SK-N-SH (cell line): ENCODE data around the gene CTBP1. TPM values are rescaled to one million over a fixed set of nuclear protein-coding genes. Genes with fewer than 3 reads are reported as not detected.

Experiments used
- CTCF ChIA-PET: fragments of 300-600, 350-600 bp; formaldehyde crosslinking; extraction: SDS; loops from one replicate; lab custom pipeline; 2021; lab: Yijun Ruan, JAX
- POLR2A ChIA-PET: fragments of 350-600 bp; sonication (Branson Sonifier 250); formaldehyde crosslinking; extraction: SDS; loops from one replicate; lab custom pipeline; 2020; ENCODE audit warnings: antibody characterized with exemption, inconsistent platforms; lab: Yijun Ruan, JAX
- DNase-seq: peaks from one replicate; pipeline ENCODE4 v3.0.0; 2012
- H2AFZ ChIP-seq: fragments of 200-600 bp; sonication (generic); 2 replicates; pipeline ENCODE4 v1.8.1; 2016; ENCODE audit warnings: antibody characterized with exemption, mild to moderate bottlenecking, low read depth
- H3F3A ChIP-seq: fragments of 200-600 bp; sonication (generic); replicated peaks from 2 replicates; pipeline ENCODE3; 2016; ENCODE audit warnings: antibody characterized with exemption, mild to moderate bottlenecking; ENCODE audit not compliant: insufficient read depth
- H3K27ac ChIP-seq, 2 experiments: fragments of 200-500 bp in 1 of 2; fragments of 200-600 bp in 1 of 2; sonication (Bioruptor generic) in 1 of 2; sonication (generic), shearing (Covaris generic) in 1 of 2; 2 replicates each; pipeline versions ENCODE4 v1.5.1 to v1.6.1; 2014 to 2016; ENCODE audit warnings: low read depth in 2 of 2, inconsistent platforms in 1 of 2, low read length in 1 of 2, mild to moderate bottlenecking in 1 of 2, mixed read lengths in 1 of 2
- H3K27me3 ChIP-seq: fragments of 200-600 bp; sonication (generic), shearing (Covaris generic); 2 replicates; pipeline ENCODE4 v1.6.1; 2016; ENCODE audit warnings: mixed run types; ENCODE audit not compliant: insufficient read depth
- H3K36me3 ChIP-seq, 2 experiments: fragments of 200-500 bp in 1 of 2; fragments of 200-600 bp in 1 of 2; sonication (Bioruptor generic) in 1 of 2; sonication (generic) in 1 of 2; replicated peaks in 1 of 2; 2 replicates each; pipeline versions ENCODE3 to v1.5.1; 2014 to 2016; ENCODE audit warnings: low read length in 1 of 2, mild to moderate bottlenecking in 1 of 2; ENCODE audit not compliant: insufficient read depth in 2 of 2, control insufficient read depth in 1 of 2
- H3K4me1 ChIP-seq, 2 experiments: fragments of 200-500 bp in 1 of 2; fragments of 200-600 bp in 1 of 2; sonication (Bioruptor generic) in 1 of 2; sonication (generic), shearing (Covaris generic) in 1 of 2; 2 replicates each; pipeline versions ENCODE4 v1.5.1 to v1.6.1; 2014 to 2016; ENCODE audit warnings: low read depth in 1 of 2, low read length in 1 of 2, mixed run types in 1 of 2; ENCODE audit not compliant: insufficient read depth in 2 of 2, control insufficient read depth in 1 of 2
- H3K4me2 ChIP-seq: fragments of 200-600 bp; sonication (generic), shearing (Covaris generic); 2 replicates; pipeline ENCODE4 v1.6.1; 2017; ENCODE audit warnings: mixed run types
- H3K4me3 ChIP-seq, 2 experiments: fragments of 200-500 bp in 1 of 2; fragments of 200-600 bp in 1 of 2; sonication (Bioruptor generic) in 1 of 2; sonication (generic), shearing (Covaris generic) in 1 of 2; 2 replicates each; pipeline versions ENCODE4 v1.5.1 to v1.8.1; 2014 to 2016; ENCODE audit warnings: low read depth in 2 of 2, inconsistent platforms in 1 of 2, low read length in 1 of 2, mild to moderate bottlenecking in 1 of 2, mixed read lengths in 1 of 2, moderate library complexity in 1 of 2
- H3K79me2 ChIP-seq: fragments of 200-600 bp; sonication (generic); 2 replicates; pipeline ENCODE4 v1.8.1; 2017; ENCODE audit warnings: mild to moderate bottlenecking; ENCODE audit not compliant: insufficient read depth
- H3K9ac ChIP-seq: fragments of 200-600 bp; sonication (generic); 2 replicates; pipeline ENCODE4 v1.6.1; 2017; ENCODE audit warnings: mixed run types
- H3K9me2 ChIP-seq: fragments of 200-600 bp; sonication (generic); 2 replicates; pipeline ENCODE4 v1.6.1; 2017; ENCODE audit warnings: mixed run types
- H3K9me3 ChIP-seq: fragments of 200-600 bp; sonication (generic); 2 replicates; pipeline ENCODE4 v1.6.1; 2017; ENCODE audit warnings: mixed run types, mild to moderate bottlenecking, moderate library complexity
- H4K20me1 ChIP-seq: fragments of 200-600 bp; sonication (generic); 2 replicates; pipeline ENCODE4 v1.6.1; 2017; ENCODE audit warnings: mild to moderate bottlenecking, mixed run types; ENCODE audit not compliant: insufficient read depth
- CHD2 ChIP-seq: fragments of 150-350 bp; IDR thresholded peaks from 2 replicates; pipeline ENCODE4 v1.6.1; 2018; ENCODE audit warnings: low read length; ENCODE audit not compliant: partially characterized antibody
- EP300 ChIP-seq, 2 experiments: IDR thresholded peaks; 2 replicates each; pipeline versions ENCODE4 v1.4.0 to v1.6.1; 2012; ENCODE audit warnings: borderline replicate concordance in 1 of 2, low read depth in 1 of 2, low read length in 1 of 2
- EZH2phosphoT487 ChIP-seq: fragments of 200-600 bp; sonication (generic); IDR thresholded peaks from 2 replicates; pipeline ENCODE4 v1.6.1; 2017; ENCODE audit warnings: low read depth, mixed run types, mild to moderate bottlenecking, antibody characterized with exemption, moderate library complexity, borderline replicate concordance
- FOSL2 ChIP-seq: IDR thresholded peaks from 2 replicates; pipeline ENCODE4 v1.4.0; 2012; ENCODE audit warnings: low read depth, mild to moderate bottlenecking, moderate library complexity, borderline replicate concordance
- FOXM1 ChIP-seq: IDR thresholded peaks from 2 replicates; pipeline ENCODE4 v1.4.0; 2012; ENCODE audit warnings: low read depth, mild to moderate bottlenecking
- GATA2 ChIP-seq: sonication (generic); formaldehyde crosslinking; IDR thresholded peaks from 2 replicates; pipeline ENCODE4 v1.5.0; 2020; ENCODE audit warnings: mild to moderate bottlenecking, missing genetic modification reagents
- JUND ChIP-seq: IDR thresholded peaks from 2 replicates; pipeline ENCODE4 v1.4.0; 2012
- NFIC ChIP-seq: IDR thresholded peaks from 2 replicates; pipeline ENCODE4 v1.4.0; 2012; ENCODE audit warnings: borderline replicate concordance
- NRF1 ChIP-seq: IDR thresholded peaks from 2 replicates; pipeline ENCODE4 v1.6.1; 2012; ENCODE audit warnings: low read depth, mild to moderate bottlenecking, low read length
- POLR2AphosphoS5 ChIP-seq: IDR thresholded peaks from 2 replicates; pipeline ENCODE4 v1.6.1; 2012; ENCODE audit warnings: low read depth, low read length
- RCOR1 ChIP-seq: fragments of 150-350 bp; IDR thresholded peaks from 2 replicates; pipeline ENCODE4 v1.6.1; 2017; ENCODE audit warnings: antibody characterized with exemption, low read length
- RFX5 ChIP-seq: IDR thresholded peaks from 2 replicates; pipeline ENCODE4 v1.6.1; 2012; ENCODE audit warnings: mild to moderate bottlenecking, improper control_type of control experiment, low read length
- SMC3 ChIP-seq: IDR thresholded peaks from 2 replicates; pipeline ENCODE4 v1.6.1; 2012; ENCODE audit warnings: low read depth, low read length, improper control_type of control experiment
- TCF12 ChIP-seq: IDR thresholded peaks from 2 replicates; pipeline ENCODE4 v1.4.0; 2012
- YY1 ChIP-seq: IDR thresholded peaks from 2 replicates; pipeline ENCODE4 v1.4.0; 2012; ENCODE audit warnings: low read depth, mild to moderate bottlenecking
- WGBS: methylation state at CpG from one replicate; pipeline ENCODE4 v1.1.6; 2017; ENCODE audit warnings: low lambda C conversion rate; 5-methylcytosine and 5-hydroxymethylcytosine counted together
- polyA plus RNA-seq, 3 experiments: library from polyadenylated mRNA; depleted of rRNA; stranded (reverse); fragments of >200 nt; gene quantifications; 2 replicates each; pipeline ENCODE4 v1.2.3, GENCODE V29; 2012
- TF ChIP-seq, protein P1 (sequence below): fragments of 200-600 bp; sonication (generic); IDR thresholded peaks from 2 replicates; pipeline ENCODE4 v1.6.1; 2017; ENCODE audit warnings: antibody characterized with exemption, mild to moderate bottlenecking, moderate library complexity
- TF ChIP-seq, protein P2 (sequence below): IDR thresholded peaks from 2 replicates; pipeline ENCODE4 v1.6.1; 2012; ENCODE audit warnings: mild to moderate bottlenecking, low read depth, low read length, moderate library complexity
- TF ChIP-seq, protein P3 (sequence below): fragments of 150-350 bp; IDR thresholded peaks from 2 replicates; pipeline ENCODE4 v1.6.1; 2016; ENCODE audit warnings: mild to moderate bottlenecking, low read depth, low read length
- TF ChIP-seq, protein P4 (sequence below): IDR thresholded peaks from 2 replicates; pipeline ENCODE4; 2012
- TF ChIP-seq, protein P5 (sequence below): fragments of 150-350 bp; IDR thresholded peaks from 2 replicates; pipeline ENCODE4 v1.6.1; 2017; ENCODE audit warnings: antibody characterized with exemption, low read length, low read depth, borderline replicate concordance

CTBP1 gene
- polyA plus RNA-seq, 1 of the 3 experiments (the other 2 are of a cell fraction), result 183 TPM

DNA sequence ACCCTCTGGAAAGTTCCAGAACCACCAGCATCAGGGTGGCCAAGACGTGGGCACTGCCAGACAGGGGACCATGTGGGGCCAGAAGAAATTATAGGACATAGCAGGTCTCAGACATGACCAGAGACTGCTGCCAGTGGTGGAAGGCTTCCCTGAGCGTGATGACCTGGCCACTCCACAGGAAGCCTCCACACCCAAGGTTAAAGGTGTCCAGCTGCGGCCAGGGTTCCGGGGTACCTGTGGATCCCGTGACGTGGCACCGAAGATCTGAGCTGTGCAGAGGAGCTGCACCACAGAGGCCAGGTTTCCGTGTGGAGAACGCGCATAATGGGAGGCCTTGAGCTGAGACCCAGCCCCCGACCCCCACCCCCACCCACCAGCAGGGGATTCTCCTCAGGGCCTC is 16.4 kb upstream of the CTBP1 start:
- DNase-seq, result no peak
- Histone ChIP-seq H3K27me3 (no peaks in the 10 kb centered on the region), H3K9me3 (peaks cover 5% of the 10 kb centered on the region; the same call in 1 of the 2 replicates), H4K20me1 (no peaks in the 10 kb centered on the region), H3K27ac (no peak overlapping the region), H3K4me1 (no peaks in the 10 kb centered on the region), H3K9me2 (no peaks in the 10 kb centered on the region), H3K4me2 (no peak overlapping the region), H3K9ac (no peak overlapping the region), H3K79me2 (no peaks in the 10 kb centered on the region), H3K4me3 (no peak overlapping the region), H3K36me3 (no peaks in the 10 kb centered on the region), H3F3A (no peaks in the 10 kb centered on the region), H2AFZ (no peak overlapping the region)
- TF ChIP-seq, protein P1, sequence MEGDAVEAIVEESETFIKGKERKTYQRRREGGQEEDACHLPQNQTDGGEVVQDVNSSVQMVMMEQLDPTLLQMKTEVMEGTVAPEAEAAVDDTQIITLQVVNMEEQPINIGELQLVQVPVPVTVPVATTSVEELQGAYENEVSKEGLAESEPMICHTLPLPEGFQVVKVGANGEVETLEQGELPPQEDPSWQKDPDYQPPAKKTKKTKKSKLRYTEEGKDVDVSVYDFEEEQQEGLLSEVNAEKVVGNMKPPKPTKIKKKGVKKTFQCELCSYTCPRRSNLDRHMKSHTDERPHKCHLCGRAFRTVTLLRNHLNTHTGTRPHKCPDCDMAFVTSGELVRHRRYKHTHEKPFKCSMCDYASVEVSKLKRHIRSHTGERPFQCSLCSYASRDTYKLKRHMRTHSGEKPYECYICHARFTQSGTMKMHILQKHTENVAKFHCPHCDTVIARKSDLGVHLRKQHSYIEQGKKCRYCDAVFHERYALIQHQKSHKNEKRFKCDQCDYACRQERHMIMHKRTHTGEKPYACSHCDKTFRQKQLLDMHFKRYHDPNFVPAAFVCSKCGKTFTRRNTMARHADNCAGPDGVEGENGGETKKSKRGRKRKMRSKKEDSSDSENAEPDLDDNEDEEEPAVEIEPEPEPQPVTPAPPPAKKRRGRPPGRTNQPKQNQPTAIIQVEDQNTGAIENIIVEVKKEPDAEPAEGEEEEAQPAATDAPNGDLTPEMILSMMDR, result no peak
- no peak for TF ChIP-seq POLR2AphosphoS5
- TF ChIP-seq, protein P2, sequence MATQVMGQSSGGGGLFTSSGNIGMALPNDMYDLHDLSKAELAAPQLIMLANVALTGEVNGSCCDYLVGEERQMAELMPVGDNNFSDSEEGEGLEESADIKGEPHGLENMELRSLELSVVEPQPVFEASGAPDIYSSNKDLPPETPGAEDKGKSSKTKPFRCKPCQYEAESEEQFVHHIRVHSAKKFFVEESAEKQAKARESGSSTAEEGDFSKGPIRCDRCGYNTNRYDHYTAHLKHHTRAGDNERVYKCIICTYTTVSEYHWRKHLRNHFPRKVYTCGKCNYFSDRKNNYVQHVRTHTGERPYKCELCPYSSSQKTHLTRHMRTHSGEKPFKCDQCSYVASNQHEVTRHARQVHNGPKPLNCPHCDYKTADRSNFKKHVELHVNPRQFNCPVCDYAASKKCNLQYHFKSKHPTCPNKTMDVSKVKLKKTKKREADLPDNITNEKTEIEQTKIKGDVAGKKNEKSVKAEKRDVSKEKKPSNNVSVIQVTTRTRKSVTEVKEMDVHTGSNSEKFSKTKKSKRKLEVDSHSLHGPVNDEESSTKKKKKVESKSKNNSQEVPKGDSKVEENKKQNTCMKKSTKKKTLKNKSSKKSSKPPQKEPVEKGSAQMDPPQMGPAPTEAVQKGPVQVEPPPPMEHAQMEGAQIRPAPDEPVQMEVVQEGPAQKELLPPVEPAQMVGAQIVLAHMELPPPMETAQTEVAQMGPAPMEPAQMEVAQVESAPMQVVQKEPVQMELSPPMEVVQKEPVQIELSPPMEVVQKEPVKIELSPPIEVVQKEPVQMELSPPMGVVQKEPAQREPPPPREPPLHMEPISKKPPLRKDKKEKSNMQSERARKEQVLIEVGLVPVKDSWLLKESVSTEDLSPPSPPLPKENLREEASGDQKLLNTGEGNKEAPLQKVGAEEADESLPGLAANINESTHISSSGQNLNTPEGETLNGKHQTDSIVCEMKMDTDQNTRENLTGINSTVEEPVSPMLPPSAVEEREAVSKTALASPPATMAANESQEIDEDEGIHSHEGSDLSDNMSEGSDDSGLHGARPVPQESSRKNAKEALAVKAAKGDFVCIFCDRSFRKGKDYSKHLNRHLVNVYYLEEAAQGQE, result no peak
- TF ChIP-seq FOXM1, result no peak
- no peak for TF ChIP-seq NRF1
- no peak for TF ChIP-seq FOSL2
- no peak for TF ChIP-seq SMC3
- TF ChIP-seq EP300 (IDR thresholded peaks at IDR 0.05; ENCODE audit: borderline replicate concordance in 1 of 2, low read depth in 1 of 2, low read length in 1 of 2), result no peak
- no peak for TF ChIP-seq YY1
- no peak for TF ChIP-seq TCF12
- TF ChIP-seq JUND, result no peak
- TF ChIP-seq, protein P3, sequence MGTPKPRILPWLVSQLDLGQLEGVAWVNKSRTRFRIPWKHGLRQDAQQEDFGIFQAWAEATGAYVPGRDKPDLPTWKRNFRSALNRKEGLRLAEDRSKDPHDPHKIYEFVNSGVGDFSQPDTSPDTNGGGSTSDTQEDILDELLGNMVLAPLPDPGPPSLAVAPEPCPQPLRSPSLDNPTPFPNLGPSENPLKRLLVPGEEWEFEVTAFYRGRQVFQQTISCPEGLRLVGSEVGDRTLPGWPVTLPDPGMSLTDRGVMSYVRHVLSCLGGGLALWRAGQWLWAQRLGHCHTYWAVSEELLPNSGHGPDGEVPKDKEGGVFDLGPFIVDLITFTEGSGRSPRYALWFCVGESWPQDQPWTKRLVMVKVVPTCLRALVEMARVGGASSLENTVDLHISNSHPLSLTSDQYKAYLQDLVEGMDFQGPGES, result no peak
- no peak for TF ChIP-seq EZH2phosphoT487
- no peak for TF ChIP-seq CHD2
- TF ChIP-seq GATA2, result no peak
- TF ChIP-seq NFIC, result no peak
- no peak for TF ChIP-seq RFX5
- no peak for TF ChIP-seq RCOR1
- TF ChIP-seq, protein P4, sequence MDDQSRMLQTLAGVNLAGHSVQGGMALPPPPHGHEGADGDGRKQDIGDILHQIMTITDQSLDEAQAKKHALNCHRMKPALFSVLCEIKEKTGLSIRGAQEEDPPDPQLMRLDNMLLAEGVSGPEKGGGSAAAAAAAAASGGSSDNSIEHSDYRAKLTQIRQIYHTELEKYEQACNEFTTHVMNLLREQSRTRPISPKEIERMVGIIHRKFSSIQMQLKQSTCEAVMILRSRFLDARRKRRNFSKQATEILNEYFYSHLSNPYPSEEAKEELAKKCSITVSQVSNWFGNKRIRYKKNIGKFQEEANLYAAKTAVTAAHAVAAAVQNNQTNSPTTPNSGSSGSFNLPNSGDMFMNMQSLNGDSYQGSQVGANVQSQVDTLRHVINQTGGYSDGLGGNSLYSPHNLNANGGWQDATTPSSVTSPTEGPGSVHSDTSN, result no peak
- TF ChIP-seq, protein P5, sequence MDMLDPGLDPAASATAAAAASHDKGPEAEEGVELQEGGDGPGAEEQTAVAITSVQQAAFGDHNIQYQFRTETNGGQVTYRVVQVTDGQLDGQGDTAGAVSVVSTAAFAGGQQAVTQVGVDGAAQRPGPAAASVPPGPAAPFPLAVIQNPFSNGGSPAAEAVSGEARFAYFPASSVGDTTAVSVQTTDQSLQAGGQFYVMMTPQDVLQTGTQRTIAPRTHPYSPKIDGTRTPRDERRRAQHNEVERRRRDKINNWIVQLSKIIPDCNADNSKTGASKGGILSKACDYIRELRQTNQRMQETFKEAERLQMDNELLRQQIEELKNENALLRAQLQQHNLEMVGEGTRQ, result no peak
- WGBS, result 54% methylated on average over 8 of the region's 11 CpGs
- ChIA-PET CTCF (interaction anchor here (0.7 to 1.7 kb wide), 3 partner anchors 17 to 134 kb away, joined by 3 to 5 read pairs (median 4); partner anchors contain the start of gene CTBP1), POLR2A (no interaction called here)
